ENCODE results near the gene ASL.
A peak's percentile ranks its signal among the peaks of the same experiment; 100 is the strongest.
"Not testable (repeated sequence)": the region's sequence is repeated elsewhere in the genome, so short reads cannot be mapped to it uniquely, and the experiment has no call there.

ASL gene

GRCh38 chr7:66123175-66123528, 47.5 kb downstream of the ASL start:
- no peak for DNase-seq

DNA sequence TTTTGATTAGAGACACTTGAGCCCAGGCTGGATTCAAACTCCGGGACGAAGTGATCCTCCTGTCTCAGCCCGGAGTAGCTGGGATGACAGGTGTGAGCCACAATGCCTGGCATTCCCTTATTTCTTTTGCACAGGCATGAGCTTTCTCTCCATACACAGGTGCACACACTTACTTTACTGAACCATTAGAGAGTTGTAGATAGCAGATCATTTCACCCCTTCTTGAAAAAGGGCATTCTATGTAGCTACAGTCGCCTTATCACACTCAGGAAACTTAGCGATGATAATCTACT, 48.9 kb downstream of the ASL start:
- not testable (repeated sequence) for DNase-seq

DNA sequence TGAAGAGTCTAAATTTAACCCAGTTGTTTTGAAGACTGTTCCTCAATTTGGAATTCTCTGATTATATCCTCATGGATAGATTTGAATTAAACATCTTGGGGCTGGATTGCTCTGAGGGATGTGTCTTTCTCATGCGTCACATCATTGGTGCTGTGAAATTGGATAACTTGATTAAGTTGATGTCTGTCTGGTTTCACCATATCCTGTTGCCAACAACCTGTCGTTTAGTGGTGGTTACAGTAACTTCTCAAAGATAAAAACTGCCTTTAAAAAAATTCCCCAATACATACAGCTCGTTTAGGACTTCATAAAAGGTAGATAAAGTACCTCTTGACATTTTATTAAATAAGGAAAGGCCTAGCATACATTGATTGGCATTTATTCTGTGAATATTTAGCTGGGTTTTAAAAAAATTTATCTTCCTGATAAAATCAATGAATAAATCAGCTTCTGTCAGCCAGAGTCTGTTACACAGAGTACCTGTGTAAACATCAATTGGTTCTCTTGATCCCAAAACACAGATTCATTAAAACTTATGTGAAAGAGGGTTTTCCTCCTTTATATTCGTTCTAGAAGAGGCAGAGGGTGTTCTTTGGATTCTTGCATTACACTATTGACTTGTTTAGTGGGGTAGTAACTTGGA, 49.6 kb downstream of the ASL start:
- no peak for DNase-seq

- DNase-seq = not testable (repeated sequence)
Observed at GRCh38 chr7:66125781-66126352, 50.2 kb downstream of the ASL start.

GRCh38 chr7:66127172-66127571, 51.6 kb downstream of the ASL start:
- DNase-seq = not testable (repeated sequence)

GRCh38 chr7:66138994-66139752, 63.6 kb downstream of the ASL start:
- no peak for DNase-seq

DNA sequence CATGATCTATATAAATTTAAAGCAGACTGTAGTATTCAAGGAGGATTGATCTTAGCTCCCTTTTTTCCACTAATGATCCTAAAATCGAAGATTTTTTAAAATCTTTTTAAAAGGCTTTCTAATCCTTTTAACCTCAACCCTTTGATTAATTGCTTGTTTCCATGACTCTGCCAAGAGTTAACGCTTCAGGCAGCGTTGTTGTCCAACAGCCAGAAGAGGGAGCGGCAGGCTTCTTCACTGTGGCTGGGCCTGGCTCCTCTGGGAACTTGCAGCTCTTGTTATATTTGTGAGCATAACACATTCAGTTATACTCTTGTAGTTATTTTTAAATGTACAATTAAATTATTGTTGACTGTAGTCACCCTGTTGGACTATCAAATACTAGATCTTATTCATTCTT, 65.3 kb downstream of the ASL start:
- peak; percentile 43 for DNase-seq

- no peak for DNase-seq
Observed at GRCh38 chr7:66142334-66142733, 66.7 kb downstream of the ASL start.

DNA sequence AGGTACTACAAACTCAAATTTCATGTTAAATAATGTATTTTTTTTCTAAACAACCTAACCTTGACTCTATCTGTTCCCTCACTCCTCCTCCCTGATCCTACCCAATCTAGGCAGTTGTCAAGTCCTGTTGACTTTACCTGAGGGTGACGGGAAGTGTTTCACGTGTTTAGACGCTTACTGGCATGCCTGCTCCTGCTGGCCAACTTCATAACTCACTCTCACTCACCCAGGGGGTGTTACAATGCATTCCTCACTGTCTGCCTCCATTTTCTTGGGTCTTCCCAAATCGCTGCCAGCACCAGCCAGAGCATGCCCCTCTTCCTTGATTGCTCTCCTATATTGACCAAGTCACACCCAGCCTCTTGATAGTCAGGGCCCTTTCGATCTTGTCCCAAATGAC, 67.4 kb downstream of the ASL start:
- DNase-seq = no peak
